H1 (cell line): ENCODE measurements around the gene PALM3. TPM values are rescaled to one million over a fixed set of nuclear protein-coding genes. Genes with fewer than 3 reads are reported as not detected.

Experiments
- ASH2L ChIP-seq: fragments of 200-600, 300-600 bp; sonication (generic); IDR thresholded peaks from one replicate; pipeline ENCODE4 v1.7.1; 2017; ENCODE audit warnings: low read length
- CBX8 ChIP-seq: fragments of 300-800, 300-1000 bp; sonication (generic); IDR thresholded peaks from 2 replicates; pipeline ENCODE4 v1.7.1; 2016; ENCODE audit warnings: low read depth, low read length, borderline replicate concordance
- CHD2 ChIP-seq: IDR thresholded peaks from 2 replicates; pipeline ENCODE4 v1.6.1; 2012; ENCODE audit warnings: low read length, improper control_type of control experiment
- SAP30 ChIP-seq: fragments of 300-600 bp; sonication (generic); IDR thresholded peaks from 2 replicates; pipeline ENCODE4 v1.7.1; 2012; ENCODE audit warnings: low read length, moderate library complexity, mild to moderate bottlenecking, inconsistent platforms; ENCODE audit not compliant: insufficient read depth, insufficient replicate concordance
- TAF1 ChIP-seq: IDR thresholded peaks from 2 replicates; pipeline ENCODE4 v1.6.1; 2011; ENCODE audit warnings: mild to moderate bottlenecking, low read depth, low read length
- polyA plus RNA-seq, 7 experiments: library from polyadenylated mRNA; depleted of rRNA in 3 of 7; stranded (reverse) in 5 of 7; unstranded in 2 of 7; fragments of >200 nt in 5 of 7; fragments of 200-250 nt in 2 of 7; gene quantifications; 1 replicate in 5 of 7; 2 replicates in 1 of 7; 4 replicates in 1 of 7; pipeline versions ENCODE4 v1.2.1 to v1.2.3, GENCODE V29; 2011 to 2013; ENCODE audit warnings: missing spikeins in 2 of 7, mixed read lengths in 2 of 7
- total RNA-seq: library from RNA; stranded (reverse); fragmentation: NEBNext Ultra II Directional; extraction: Animal tissue kit (Norgen Biotek cat#: 25700); gene quantifications from 2 replicates; pipeline ENCODE4 v1.2.1, GENCODE V29; 2021

The PALM3 gene
- total and polyA plus RNA-seq, 2 of the 8 experiments (the other 6 are each of a cell fraction or from before 2014, with no cell fraction given): 5.8 to 31.3 TPM

GRCh38 chr19:14054099-14054498, 7.8 kb downstream of the PALM3 start (continued):
- TF ChIP-seq TAF1: no peak
- TF ChIP-seq ASH2L: no peak
- TF ChIP-seq CBX8: no peak
- no peak for TF ChIP-seq SAP30
- no peak for TF ChIP-seq CHD2
